ENCODE measurements around the gene DCAF5.

DNA sequence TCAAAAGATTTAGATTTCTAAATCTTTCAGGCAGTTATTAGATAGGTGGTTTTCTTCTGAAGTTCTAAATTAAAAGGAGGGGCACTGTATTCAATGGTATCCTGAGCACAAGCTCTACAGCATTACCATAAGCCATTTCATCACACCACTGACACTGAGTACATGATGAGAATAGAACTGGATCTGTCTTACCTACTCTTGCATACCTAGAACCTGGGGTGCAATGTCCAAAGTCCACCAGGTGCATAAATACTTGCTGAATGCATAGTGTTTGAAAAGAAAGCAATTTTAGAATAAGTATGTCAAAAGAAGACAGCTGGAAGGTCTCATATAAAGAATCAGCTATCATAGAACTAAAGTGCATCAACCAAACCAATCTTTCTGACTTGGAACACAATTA is 88.3 kb downstream of the DCAF5 start:
- TF ChIP-seq, protein P1, sequence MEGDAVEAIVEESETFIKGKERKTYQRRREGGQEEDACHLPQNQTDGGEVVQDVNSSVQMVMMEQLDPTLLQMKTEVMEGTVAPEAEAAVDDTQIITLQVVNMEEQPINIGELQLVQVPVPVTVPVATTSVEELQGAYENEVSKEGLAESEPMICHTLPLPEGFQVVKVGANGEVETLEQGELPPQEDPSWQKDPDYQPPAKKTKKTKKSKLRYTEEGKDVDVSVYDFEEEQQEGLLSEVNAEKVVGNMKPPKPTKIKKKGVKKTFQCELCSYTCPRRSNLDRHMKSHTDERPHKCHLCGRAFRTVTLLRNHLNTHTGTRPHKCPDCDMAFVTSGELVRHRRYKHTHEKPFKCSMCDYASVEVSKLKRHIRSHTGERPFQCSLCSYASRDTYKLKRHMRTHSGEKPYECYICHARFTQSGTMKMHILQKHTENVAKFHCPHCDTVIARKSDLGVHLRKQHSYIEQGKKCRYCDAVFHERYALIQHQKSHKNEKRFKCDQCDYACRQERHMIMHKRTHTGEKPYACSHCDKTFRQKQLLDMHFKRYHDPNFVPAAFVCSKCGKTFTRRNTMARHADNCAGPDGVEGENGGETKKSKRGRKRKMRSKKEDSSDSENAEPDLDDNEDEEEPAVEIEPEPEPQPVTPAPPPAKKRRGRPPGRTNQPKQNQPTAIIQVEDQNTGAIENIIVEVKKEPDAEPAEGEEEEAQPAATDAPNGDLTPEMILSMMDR (IDR thresholded peaks at IDR 0.05) = no peak
- TF ChIP-seq POLR2A (IDR thresholded peaks at IDR 0.05) = no peak
